Mesodermal cell (in vitro differentiated cells): Measurements from ENCODE around the gene TULP3.

Source experiments
- H3K27ac ChIP-seq: 2 replicates; pipeline ENCODE4 v1.7.0; 2013; ENCODE audit warnings: mild to moderate bottlenecking, low read depth, low read length, moderate library complexity; ENCODE audit not compliant: severe bottlenecking
- H3K36me3 ChIP-seq: 2 replicates; pipeline ENCODE4 v1.7.1; 2013; ENCODE audit warnings: mild to moderate bottlenecking, low read length, moderate library complexity; ENCODE audit not compliant: control insufficient read depth, insufficient read depth
- H3K4me1 ChIP-seq: one replicate; pipeline ENCODE4 v1.7.1; 2013; ENCODE audit warnings: mild to moderate bottlenecking, low read length; ENCODE audit not compliant: insufficient read depth, control insufficient read depth, poor library complexity, severe bottlenecking
- H3K4me3 ChIP-seq: 2 replicates; pipeline ENCODE4 v1.7.0; 2013; ENCODE audit warnings: low read length, control low read depth, mild to moderate bottlenecking; ENCODE audit not compliant: insufficient read depth, poor library complexity, severe bottlenecking; ENCODE audit errors: extremely low read depth
- H3K9me3 ChIP-seq: 2 replicates; pipeline ENCODE4 v1.7.1; 2013; ENCODE audit warnings: mild to moderate bottlenecking, low read length, moderate library complexity; ENCODE audit not compliant: control insufficient read depth
- WGBS, 2 experiments: methylation state at CpG; one replicate each; pipeline ENCODE4 v1.1.5; 2013; ENCODE audit warnings: missing lambda C conversion rate in 2 of 2; ENCODE audit not compliant: insufficient coverage in 2 of 2; 5-methylcytosine and 5-hydroxymethylcytosine counted together

TULP3 gene

GRCh38 chr12:2925322-2925995 lies 34.8 kb downstream of the TULP3 start:
- Histone ChIP-seq H3K4me3 (no peak overlapping the region), H3K4me1 (no peaks in the 10 kb centered on the region), H3K27ac (no peak overlapping the region), H3K36me3 (peaks cover 93% of the 10 kb centered on the region), H3K9me3 (no peaks in the 10 kb centered on the region)
- 91 to 94% methylated on average over 3 to 4 of the region's 6 CpGs for WGBS, 2 experiments

GRCh38 chr12:2930865-2931264 lies 40.2 kb downstream of the TULP3 start:
- Histone ChIP-seq H3K27ac (no peak overlapping the region), H3K4me1 (no peaks in the 10 kb centered on the region), H3K9me3 (no peaks in the 10 kb centered on the region), H3K4me3 (no peak overlapping the region), H3K36me3 (peaks cover 87% of the 10 kb centered on the region)
- 89 to 98% methylated on average over 4 to 5 of the region's 8 CpGs for WGBS, 2 experiments

GRCh38 chr12:2933586-2933985 lies 42.9 kb downstream of the TULP3 start:
- Histone ChIP-seq H3K27ac (no peak overlapping the region), H3K4me3 (no peak overlapping the region), H3K36me3 (peaks cover 80% of the 10 kb centered on the region), H3K9me3 (no peaks in the 10 kb centered on the region), H3K4me1 (no peaks in the 10 kb centered on the region)
- 85 to 89% methylated on average over 5 to 6 of the region's 6 CpGs for WGBS, 2 experiments

GRCh38 chr12:2934371-2934770 lies 43.7 kb downstream of the TULP3 start:
- no peaks in the 10 kb centered on the region for H3K4me1 ChIP-seq
- no peaks in the 10 kb centered on the region for H3K9me3 ChIP-seq
- H3K27ac ChIP-seq: no peak overlapping the region
- no peak overlapping the region for H3K4me3 ChIP-seq
- peaks cover 82% of the 10 kb centered on the region for H3K36me3 ChIP-seq
- 88 to 90% methylated on average over 4 to 5 of the region's 6 CpGs for WGBS, 2 experiments

GRCh38 chr12:2936301-2936700 lies 45.6 kb downstream of the TULP3 start:
- H3K9me3 ChIP-seq: no peaks in the 10 kb centered on the region
- peaks cover 77% of the 10 kb centered on the region for H3K36me3 ChIP-seq
- no peaks in the 10 kb centered on the region for H3K4me1 ChIP-seq
- no peak overlapping the region for H3K27ac ChIP-seq
- 88 to 95% methylated on average over 9 of the region's 11 CpGs for WGBS, 2 experiments
- no peak overlapping the region for H3K4me3 ChIP-seq

DNA sequence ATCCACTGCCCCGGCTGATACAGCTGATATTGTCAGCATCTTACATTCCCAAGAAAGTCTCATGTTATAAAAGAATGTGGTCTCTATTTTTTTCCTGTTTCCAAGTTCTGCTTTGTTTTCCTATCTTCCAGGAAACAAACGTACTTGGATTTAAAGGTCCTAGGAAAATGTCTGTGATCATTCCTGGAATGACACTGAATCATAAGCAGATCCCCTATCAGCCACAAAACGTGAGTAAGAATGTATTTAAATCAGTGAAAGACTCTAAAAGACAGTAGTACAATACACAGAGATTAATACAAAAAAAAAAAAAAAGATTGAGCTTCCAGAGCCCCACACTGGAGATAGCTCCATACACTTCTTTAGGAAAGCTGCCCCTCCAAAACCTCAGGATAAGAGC lies 46.8 kb downstream of the TULP3 start:
- peaks cover 70% of the 10 kb centered on the region for H3K36me3 ChIP-seq
- no peaks in the 10 kb centered on the region for H3K9me3 ChIP-seq
- H3K4me1 ChIP-seq: no peaks in the 10 kb centered on the region
- WGBS, 2 experiments: 100% methylated on average over 1 of the region's 3 CpGs; no CpG with 5 or more reads in 1 of the 2 experiments
- no peak overlapping the region for H3K4me3 ChIP-seq
- no peak overlapping the region for H3K27ac ChIP-seq

DNA sequence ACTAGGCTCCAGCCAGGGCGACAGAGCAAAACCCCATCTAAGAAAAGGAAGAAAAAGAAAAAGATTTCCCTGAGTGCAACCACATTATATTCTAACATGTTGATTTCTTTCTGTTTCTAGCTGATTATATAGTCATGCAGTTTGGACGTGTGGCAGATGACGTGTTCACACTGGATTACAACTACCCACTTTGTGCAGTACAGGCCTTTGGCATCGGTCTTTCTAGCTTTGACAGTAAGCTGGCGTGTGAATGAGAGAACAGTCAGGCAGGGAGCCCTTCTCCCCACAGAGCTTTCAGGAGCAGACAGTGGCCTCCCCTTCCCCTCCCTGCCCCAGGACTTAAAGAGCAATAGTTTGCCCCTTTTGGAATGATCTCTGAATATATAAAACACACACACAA lies 48.5 kb downstream of the TULP3 start:
- Histone ChIP-seq H3K4me3 (no peak overlapping the region), H3K4me1 (no peaks in the 10 kb centered on the region), H3K36me3 (peaks cover 58% of the 10 kb centered on the region), H3K9me3 (no peaks in the 10 kb centered on the region), H3K27ac (no peak overlapping the region)
- 83 to 92% methylated on average over 2 to 4 of the region's 5 CpGs for WGBS, 2 experiments

DNA sequence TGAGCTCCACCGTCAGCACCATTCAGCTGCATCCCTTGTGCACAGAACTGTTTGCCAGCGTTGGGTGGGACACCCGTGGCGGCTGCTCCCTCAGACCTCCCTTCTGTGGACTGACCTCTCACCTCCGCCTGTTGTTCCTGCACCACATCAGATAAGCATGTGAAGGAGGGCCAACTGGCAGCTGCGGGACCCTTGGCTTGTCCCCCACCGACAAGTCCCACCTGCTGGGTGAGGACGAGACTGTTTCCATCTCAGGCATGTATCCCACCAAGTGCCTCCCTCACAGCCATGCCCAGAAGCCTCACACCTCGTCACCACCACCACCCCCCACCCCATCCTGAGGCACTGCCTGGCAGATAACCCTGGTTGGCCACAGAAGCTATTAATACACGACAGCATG lies 49.9 kb downstream of the TULP3 start:
- Histone ChIP-seq H3K4me1 (no peaks in the 10 kb centered on the region), H3K36me3 (peaks cover 45% of the 10 kb centered on the region), H3K4me3 (no peak overlapping the region), H3K9me3 (no peaks in the 10 kb centered on the region), H3K27ac (no peak overlapping the region)
- 85 to 90% methylated on average over 8 of the region's 10 CpGs for WGBS, 2 experiments

GRCh38 chr12:2941524-2941923 lies 50.8 kb downstream of the TULP3 start:
- Histone ChIP-seq H3K27ac (no peak overlapping the region), H3K9me3 (no peaks in the 10 kb centered on the region), H3K36me3 (peaks cover 36% of the 10 kb centered on the region), H3K4me3 (no peak overlapping the region), H3K4me1 (no peaks in the 10 kb centered on the region)
- WGBS, 2 experiments: 92 to 95% methylated on average over 7 to 8 of the region's 8 CpGs

DNA sequence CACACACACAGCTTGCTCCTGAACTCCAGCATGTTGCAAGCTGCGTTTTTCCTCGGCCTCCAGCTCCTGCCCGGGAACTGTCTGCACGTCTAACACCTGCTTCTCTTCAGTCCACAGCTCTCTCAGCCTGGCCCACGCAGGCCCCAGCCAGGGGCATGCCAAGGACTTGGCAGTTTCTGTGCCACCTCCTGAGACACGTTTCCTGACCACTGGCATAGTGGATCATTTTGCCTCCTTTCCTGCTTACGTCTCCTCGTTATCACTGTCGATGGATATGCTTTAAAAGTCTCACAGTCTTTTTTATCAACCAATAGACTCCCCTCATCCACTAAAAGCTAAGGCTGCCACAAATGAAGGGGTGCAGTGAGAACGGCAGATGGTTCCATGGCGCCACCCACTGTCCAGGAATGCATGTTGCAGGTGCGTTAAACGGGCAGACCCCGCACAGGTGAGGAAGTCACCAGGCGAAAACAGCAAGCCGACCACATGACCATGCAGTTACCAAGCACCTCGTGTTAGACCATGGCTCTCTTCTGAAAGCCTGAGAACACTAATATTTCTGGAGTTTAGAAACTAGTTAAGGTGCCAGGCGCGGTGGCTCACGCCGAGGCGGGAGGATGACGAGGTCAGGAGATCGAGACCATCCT lies 53.8 kb downstream of the TULP3 start:
- Histone ChIP-seq H3K4me3 (no peak overlapping the region), H3K27ac (no peak overlapping the region), H3K9me3 (no peaks in the 10 kb centered on the region), H3K4me1 (no peaks in the 10 kb centered on the region), H3K36me3 (peaks cover 15% of the 10 kb centered on the region)
- WGBS, 2 experiments: 52 to 59% methylated on average over 19 to 24 of the region's 24 CpGs

DNA sequence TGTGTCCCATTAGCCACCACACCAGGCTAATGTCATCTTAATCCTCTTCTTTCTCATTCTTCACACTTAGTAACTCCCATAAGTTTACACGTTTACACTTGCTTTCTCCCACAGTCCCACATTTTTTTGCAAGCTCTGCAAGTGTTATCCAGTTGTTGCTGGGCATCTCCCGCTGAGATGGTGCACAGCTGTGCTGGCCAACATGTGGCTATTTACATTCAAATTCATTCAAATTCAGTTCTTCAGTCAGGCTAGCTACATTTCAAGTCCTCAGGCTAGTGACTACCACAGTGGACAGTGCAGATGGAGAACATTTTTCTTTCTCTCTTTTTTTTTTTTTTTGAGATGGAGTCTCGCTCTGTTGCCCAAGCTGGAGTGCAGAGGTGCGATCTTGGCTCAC lies 58.7 kb downstream of the TULP3 start:
- no peaks in the 10 kb centered on the region for H3K4me1 ChIP-seq
- no peak overlapping the region for H3K27ac ChIP-seq
- WGBS, 2 experiments: 82 to 89% methylated on average over 3 of the region's 4 CpGs
- H3K4me3 ChIP-seq: no peak overlapping the region
- H3K9me3 ChIP-seq: no peaks in the 10 kb centered on the region
- H3K36me3 ChIP-seq: no peaks in the 10 kb centered on the region
